Measurements from ENCODE around the gene ATF5. TPM values are rescaled to one million over a fixed set of nuclear protein-coding genes. Genes with fewer than 3 reads are reported as not detected.
A peak's percentile ranks its signal among the peaks of the same experiment; 100 is the strongest.

Gene ATF5
- total and polyA plus RNA-seq, 2 of the 13 experiments (the other 11 are each of a cell fraction or from before 2014, with no cell fraction given), result 5.2 to 10.3 TPM

DNA sequence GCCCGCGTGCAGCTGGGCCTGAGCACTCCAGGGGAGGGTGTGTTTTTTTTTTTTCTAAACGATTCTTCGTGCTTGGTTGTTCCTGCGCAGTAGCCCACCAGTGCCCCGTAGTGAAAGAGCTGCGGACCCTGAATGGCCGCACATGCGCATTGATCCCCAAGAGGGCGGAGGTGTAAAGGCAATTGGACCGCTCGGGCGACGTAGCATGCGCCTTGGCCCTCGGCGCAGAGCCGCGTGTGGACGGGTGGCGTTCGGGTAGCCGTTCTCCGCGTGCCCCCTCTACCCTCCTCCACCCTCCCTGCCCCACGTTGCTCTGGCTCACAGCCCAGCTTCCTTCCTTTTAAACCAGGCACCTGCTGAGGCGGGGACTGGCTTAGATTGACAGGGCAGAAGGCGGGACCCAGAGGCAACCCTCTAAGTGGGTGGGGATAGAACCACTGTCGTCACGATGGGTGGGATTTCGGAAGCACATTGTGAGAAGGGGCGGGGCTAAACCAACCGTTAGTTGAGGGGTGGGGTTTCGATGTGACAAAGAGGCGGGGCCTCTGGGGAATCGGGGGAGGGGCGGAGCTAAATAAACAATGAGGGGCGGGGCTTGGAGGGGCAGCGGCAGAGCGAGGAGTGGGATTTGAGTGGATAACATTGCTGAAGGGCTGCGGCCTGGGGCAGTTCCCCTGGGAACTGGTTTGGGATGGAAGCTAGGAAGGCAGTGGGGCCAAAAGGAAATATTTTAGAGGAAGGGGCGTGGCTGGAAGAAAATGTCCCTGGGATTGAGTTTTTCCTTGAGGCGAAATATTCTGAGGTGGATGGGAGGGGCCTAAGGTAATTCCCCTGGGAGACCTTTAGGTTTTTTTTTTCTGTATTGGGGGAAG is 842 bp downstream of the ATF5 start (continued):
- TF ChIP-seq ZNF337 (CRISPR knock-in tag; IDR thresholded peaks at IDR 0.05; ENCODE audit: borderline replicate concordance, low read depth) (0 out of 2 replicates have a peak, but pooled peaks have one; percentile 25), ZNF737 (CRISPR knock-in tag; IDR thresholded peaks at IDR 0.05; ENCODE audit: borderline replicate concordance) (0 out of 2 replicates have a peak, but pooled peaks have one; percentile 12), RNF2 (conservative IDR thresholded peaks at IDR 0.05; ENCODE audit: low read depth) (no peak; the same call in 1 of the 2 replicates), RFX5 (IDR thresholded peaks at IDR 0.05; ENCODE audit: low read depth, low read length) (0 out of 2 replicates have a peak, but pooled peaks have one; percentile 43), AGO1 (IDR thresholded peaks at IDR 0.05; ENCODE audit: low read depth, low read length, poor library complexity, severe bottlenecking) (peak; percentile 57), PCBP1 (IDR thresholded peaks at IDR 0.05; ENCODE audit: borderline replicate concordance, low read depth, low read length) (peak; percentile 97), ZNF674 (CRISPR knock-in tag; IDR thresholded peaks at IDR 0.05; ENCODE audit: low read depth) (no peak; the same call in 1 of the 2 replicates), CCAR2 (optimal IDR thresholded peaks at IDR 0.05; ENCODE audit: low read depth, low read length) (no peak), SIX4 (CRISPR knock-in tag; IDR thresholded peaks at IDR 0.05) (peak; percentile 33; the same call in 1 of the 2 replicates), FLYWCH1 (CRISPR knock-in tag; IDR thresholded peaks at IDR 0.05) (0 out of 2 replicates have a peak, but pooled peaks have one; percentile 67), YY1 (IDR thresholded peaks at IDR 0.05; ENCODE audit: insufficient read depth, insufficient replicate concordance, low read depth, low read length) (peak; percentile 47)
- TF ChIP-seq, protein P1, sequence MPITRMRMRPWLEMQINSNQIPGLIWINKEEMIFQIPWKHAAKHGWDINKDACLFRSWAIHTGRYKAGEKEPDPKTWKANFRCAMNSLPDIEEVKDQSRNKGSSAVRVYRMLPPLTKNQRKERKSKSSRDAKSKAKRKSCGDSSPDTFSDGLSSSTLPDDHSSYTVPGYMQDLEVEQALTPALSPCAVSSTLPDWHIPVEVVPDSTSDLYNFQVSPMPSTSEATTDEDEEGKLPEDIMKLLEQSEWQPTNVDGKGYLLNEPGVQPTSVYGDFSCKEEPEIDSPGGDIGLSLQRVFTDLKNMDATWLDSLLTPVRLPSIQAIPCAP (CRISPR knock-in tag; IDR thresholded peaks at IDR 0.05; ENCODE audit: low read depth), result no peak
- TF ChIP-seq, protein P2, sequence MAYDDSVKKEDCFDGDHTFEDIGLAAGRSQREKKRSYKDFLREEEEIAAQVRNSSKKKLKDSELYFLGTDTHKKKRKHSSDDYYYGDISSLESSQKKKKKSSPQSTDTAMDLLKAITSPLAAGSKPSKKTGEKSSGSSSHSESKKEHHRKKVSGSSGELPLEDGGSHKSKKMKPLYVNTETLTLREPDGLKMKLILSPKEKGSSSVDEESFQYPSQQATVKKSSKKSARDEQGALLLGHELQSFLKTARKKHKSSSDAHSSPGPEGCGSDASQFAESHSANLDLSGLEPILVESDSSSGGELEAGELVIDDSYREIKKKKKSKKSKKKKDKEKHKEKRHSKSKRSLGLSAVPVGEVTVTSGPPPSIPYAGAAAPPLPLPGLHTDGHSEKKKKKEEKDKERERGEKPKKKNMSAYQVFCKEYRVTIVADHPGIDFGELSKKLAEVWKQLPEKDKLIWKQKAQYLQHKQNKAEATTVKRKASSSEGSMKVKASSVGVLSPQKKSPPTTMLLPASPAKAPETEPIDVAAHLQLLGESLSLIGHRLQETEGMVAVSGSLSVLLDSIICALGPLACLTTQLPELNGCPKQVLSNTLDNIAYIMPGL (CRISPR knock-in tag; IDR thresholded peaks at IDR 0.05; ENCODE audit: borderline replicate concordance in 1 of 2, low read depth in 1 of 2), result peak; percentile 14 to 39; a peak in 2 of 4 replicates
- TF ChIP-seq, protein P3, sequence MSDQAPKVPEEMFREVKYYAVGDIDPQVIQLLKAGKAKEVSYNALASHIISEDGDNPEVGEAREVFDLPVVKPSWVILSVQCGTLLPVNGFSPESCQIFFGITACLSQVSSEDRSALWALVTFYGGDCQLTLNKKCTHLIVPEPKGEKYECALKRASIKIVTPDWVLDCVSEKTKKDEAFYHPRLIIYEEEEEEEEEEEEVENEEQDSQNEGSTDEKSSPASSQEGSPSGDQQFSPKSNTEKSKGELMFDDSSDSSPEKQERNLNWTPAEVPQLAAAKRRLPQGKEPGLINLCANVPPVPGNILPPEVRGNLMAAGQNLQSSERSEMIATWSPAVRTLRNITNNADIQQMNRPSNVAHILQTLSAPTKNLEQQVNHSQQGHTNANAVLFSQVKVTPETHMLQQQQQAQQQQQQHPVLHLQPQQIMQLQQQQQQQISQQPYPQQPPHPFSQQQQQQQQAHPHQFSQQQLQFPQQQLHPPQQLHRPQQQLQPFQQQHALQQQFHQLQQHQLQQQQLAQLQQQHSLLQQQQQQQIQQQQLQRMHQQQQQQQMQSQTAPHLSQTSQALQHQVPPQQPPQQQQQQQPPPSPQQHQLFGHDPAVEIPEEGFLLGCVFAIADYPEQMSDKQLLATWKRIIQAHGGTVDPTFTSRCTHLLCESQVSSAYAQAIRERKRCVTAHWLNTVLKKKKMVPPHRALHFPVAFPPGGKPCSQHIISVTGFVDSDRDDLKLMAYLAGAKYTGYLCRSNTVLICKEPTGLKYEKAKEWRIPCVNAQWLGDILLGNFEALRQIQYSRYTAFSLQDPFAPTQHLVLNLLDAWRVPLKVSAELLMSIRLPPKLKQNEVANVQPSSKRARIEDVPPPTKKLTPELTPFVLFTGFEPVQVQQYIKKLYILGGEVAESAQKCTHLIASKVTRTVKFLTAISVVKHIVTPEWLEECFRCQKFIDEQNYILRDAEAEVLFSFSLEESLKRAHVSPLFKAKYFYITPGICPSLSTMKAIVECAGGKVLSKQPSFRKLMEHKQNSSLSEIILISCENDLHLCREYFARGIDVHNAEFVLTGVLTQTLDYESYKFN (CRISPR knock-in tag; conservative IDR thresholded peaks at IDR 0.05), result no peak
- TF ChIP-seq, protein P4, sequence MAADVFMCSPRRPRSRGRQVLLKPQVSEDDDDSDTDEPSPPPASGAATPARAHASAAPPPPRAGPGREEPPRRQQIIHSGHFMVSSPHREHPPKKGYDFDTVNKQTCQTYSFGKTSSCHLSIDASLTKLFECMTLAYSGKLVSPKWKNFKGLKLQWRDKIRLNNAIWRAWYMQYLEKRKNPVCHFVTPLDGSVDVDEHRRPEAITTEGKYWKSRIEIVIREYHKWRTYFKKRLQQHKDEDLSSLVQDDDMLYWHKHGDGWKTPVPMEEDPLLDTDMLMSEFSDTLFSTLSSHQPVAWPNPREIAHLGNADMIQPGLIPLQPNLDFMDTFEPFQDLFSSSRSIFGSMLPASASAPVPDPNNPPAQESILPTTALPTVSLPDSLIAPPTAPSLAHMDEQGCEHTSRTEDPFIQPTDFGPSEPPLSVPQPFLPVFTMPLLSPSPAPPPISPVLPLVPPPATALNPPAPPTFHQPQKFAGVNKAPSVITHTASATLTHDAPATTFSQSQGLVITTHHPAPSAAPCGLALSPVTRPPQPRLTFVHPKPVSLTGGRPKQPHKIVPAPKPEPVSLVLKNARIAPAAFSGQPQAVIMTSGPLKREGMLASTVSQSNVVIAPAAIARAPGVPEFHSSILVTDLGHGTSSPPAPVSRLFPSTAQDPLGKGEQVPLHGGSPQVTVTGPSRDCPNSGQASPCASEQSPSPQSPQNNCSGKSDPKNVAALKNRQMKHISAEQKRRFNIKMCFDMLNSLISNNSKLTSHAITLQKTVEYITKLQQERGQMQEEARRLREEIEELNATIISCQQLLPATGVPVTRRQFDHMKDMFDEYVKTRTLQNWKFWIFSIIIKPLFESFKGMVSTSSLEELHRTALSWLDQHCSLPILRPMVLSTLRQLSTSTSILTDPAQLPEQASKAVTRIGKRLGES (CRISPR knock-in tag; IDR thresholded peaks at IDR 0.05; ENCODE audit: borderline replicate concordance), result no peak
- TF ChIP-seq, protein P5, sequence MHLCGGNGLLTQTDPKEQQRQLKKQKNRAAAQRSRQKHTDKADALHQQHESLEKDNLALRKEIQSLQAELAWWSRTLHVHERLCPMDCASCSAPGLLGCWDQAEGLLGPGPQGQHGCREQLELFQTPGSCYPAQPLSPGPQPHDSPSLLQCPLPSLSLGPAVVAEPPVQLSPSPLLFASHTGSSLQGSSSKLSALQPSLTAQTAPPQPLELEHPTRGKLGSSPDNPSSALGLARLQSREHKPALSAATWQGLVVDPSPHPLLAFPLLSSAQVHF (CRISPR knock-in tag; IDR thresholded peaks at IDR 0.05), result no peak; the same call in 1 of the 2 replicates
